Measurements from ENCODE around the gene DZANK1. TPM values are rescaled to one million over a fixed set of nuclear protein-coding genes. Genes with fewer than 3 reads are reported as not detected.
A peak's percentile ranks its signal among the peaks of the same experiment; 100 is the strongest.

Gene DZANK1
- total and polyA plus RNA-seq, 2 experiments from 2014 or later: 2.1 to 2.4 TPM

- TF ChIP-seq CTCF (IDR thresholded peaks at IDR 0.05; ENCODE audit: low read depth, low read length): no peak
- no peaks in the 10 kb centered on the region for H3K36me3 ChIP-seq
Measured at GRCh38 chr20:18440403-18440802, 26.4 kb downstream of the DZANK1 start.

GRCh38 chr20:18436847-18437246, 30.0 kb downstream of the DZANK1 start:
- Histone ChIP-seq H3K27ac (no peak overlapping the region), H3K4me3 (no peak overlapping the region), H3K9me3 (ENCODE audit: low read depth) (no peaks in the 10 kb centered on the region), H3K27me3 (no peaks in the 10 kb centered on the region), H3K36me3 (no peaks in the 10 kb centered on the region), H3K4me1 (ENCODE audit: low read depth) (peaks cover 6% of the 10 kb centered on the region)
- DNase-seq (ENCODE audit: low read depth in 1 of 2, low spot score in 1 of 2): no peak
- TF ChIP-seq CTCF (IDR thresholded peaks at IDR 0.05; ENCODE audit: low read depth, low read length): no peak

More at GRCh38 chr20:18440403-18440802, 26.4 kb downstream of the DZANK1 start:
- Histone ChIP-seq H3K4me1 (ENCODE audit: low read depth) (peaks cover 6% of the 10 kb centered on the region), H3K27ac (no peak overlapping the region), H3K9me3 (ENCODE audit: low read depth) (no peaks in the 10 kb centered on the region), H3K27me3 (no peaks in the 10 kb centered on the region), H3K4me3 (no peak overlapping the region)
- no peak for DNase-seq (ENCODE audit: low read depth in 1 of 2, low spot score in 1 of 2)

- Histone ChIP-seq H3K4me3 (no peak overlapping the region), H3K9me3 (ENCODE audit: low read depth) (no peaks in the 10 kb centered on the region), H3K4me1 (ENCODE audit: low read depth) (peaks cover 16% of the 10 kb centered on the region), H3K36me3 (no peaks in the 10 kb centered on the region), H3K27ac (no peak overlapping the region), H3K27me3 (no peaks in the 10 kb centered on the region)
- peak in 1 of 2 donors; percentile 81 for DNase-seq (ENCODE audit: low read depth in 1 of 2, low spot score in 1 of 2)
- peak; percentile 9 for TF ChIP-seq CTCF (IDR thresholded peaks at IDR 0.05; ENCODE audit: low read depth, low read length)
Measured at GRCh38 chr20:18431206-18431605, 35.6 kb downstream of the DZANK1 start.

GRCh38 chr20:18430172-18430826, 36.5 kb downstream of the DZANK1 start:
- TF ChIP-seq CTCF (IDR thresholded peaks at IDR 0.05; ENCODE audit: low read depth, low read length): no peak
- Histone ChIP-seq H3K27ac (no peak overlapping the region), H3K36me3 (no peaks in the 10 kb centered on the region), H3K27me3 (no peaks in the 10 kb centered on the region), H3K4me3 (no peak overlapping the region), H3K4me1 (ENCODE audit: low read depth) (peaks cover 16% of the 10 kb centered on the region), H3K9me3 (ENCODE audit: low read depth) (no peaks in the 10 kb centered on the region)
- no peak for DNase-seq (ENCODE audit: low read depth in 1 of 2, low spot score in 1 of 2)

GRCh38 chr20:18428490-18429173, 38.2 kb downstream of the DZANK1 start:
- TF ChIP-seq CTCF (IDR thresholded peaks at IDR 0.05; ENCODE audit: low read depth, low read length): no peak
- H3K27me3 ChIP-seq: no peaks in the 10 kb centered on the region
- DNase-seq (ENCODE audit: low read depth in 1 of 2, low spot score in 1 of 2): peak in 1 of 2 donors; percentile 72
- H3K4me1 ChIP-seq (ENCODE audit: low read depth): peaks cover 16% of the 10 kb centered on the region
- H3K4me3 ChIP-seq: no peak overlapping the region
- no peak overlapping the region for H3K27ac ChIP-seq
- H3K36me3 ChIP-seq: no peaks in the 10 kb centered on the region
- H3K9me3 ChIP-seq (ENCODE audit: low read depth): no peaks in the 10 kb centered on the region

Data from cardiac muscle cell (in vitro differentiated cells and primary cell).